Measurements from ENCODE around the gene ARMH3.

DNA sequence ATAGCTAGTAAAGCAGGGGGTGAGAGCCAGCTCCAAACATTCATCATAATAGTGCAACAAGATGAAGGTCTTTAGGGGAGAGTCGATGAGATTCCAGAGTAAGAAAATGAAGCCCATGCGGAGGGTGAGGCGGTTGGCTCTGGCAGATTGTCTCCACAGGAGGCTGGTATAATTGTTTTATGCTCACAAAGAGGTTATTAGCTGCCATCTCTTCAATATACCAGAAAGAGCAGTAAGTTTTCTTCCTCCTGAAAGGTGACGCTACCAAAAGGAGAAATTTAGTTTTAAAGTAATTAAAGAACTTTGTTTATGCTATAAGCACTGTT is 153.2 kb downstream of the ARMH3 start:
- no peak for TF ChIP-seq TAF1 (IDR thresholded peaks at IDR 0.05; ENCODE audit: borderline replicate concordance, low read depth, low read length)
- no peak for TF ChIP-seq POLR2A (IDR thresholded peaks at IDR 0.05; ENCODE audit: low read depth, low read length)
- no peak for TF ChIP-seq POLR2AphosphoS5 (IDR thresholded peaks at IDR 0.05; ENCODE audit: low read depth, low read length)

Measured in GM12892 (cell line).